Caco-2 (cell line): ENCODE measurements around the gene GIPC2. TPM values are rescaled to one million over a fixed set of nuclear protein-coding genes. Genes with fewer than 3 reads are reported as not detected.

ENCODE experiments used
- BruUV-seq: library from RNA; stranded (reverse); fragments of 400-500 nt; replicated peaks from 2 replicates; lab custom pipeline; 2021; lab: Mats Ljungman, UMichigan
- CTCF ChIA-PET: fragments of 300-600 bp; sonication (Branson Sonifier 250); formaldehyde crosslinking; loops from one replicate; lab custom pipeline; 2022; ENCODE audit warnings: antibody characterized with exemption; lab: Charles Lee
- POLR2A ChIA-PET: fragments of 300-600 bp; sonication (Branson Sonifier 250); formaldehyde crosslinking; loops from one replicate; lab custom pipeline; 2022; ENCODE audit warnings: antibody characterized with exemption; lab: Charles Lee
- DNase-seq, 2 experiments: peaks; one replicate each; pipeline versions ENCODE4 v3.0.0 to v3.0.0-alpha.2; 2020 to 2022
- H3K27me3 ChIP-seq: replicated peaks from 2 replicates; pipeline ENCODE4 v1.6.0; 2011; ENCODE audit warnings: low read length; ENCODE audit not compliant: control insufficient read depth, insufficient read depth
- H3K36me3 ChIP-seq: 2 replicates; pipeline ENCODE4 v1.5.1; 2011; ENCODE audit warnings: low read length; ENCODE audit not compliant: control insufficient read depth, insufficient read depth
- H3K4me1 ChIP-seq: fragments of 250-450 bp; sonication (Bioruptor Pico); 2 replicates; pipeline ENCODE4 v1.5.1; 2020; ENCODE audit warnings: mild to moderate bottlenecking
- H3K4me3 ChIP-seq: 2 replicates; pipeline ENCODE4 v1.5.1; 2011; ENCODE audit warnings: low read depth, mild to moderate bottlenecking, control low read depth, low read length
- H3K9me3 ChIP-seq: fragments of 250-450 bp; sonication (Bioruptor Pico); 2 replicates; pipeline ENCODE4 v1.5.1; 2020; ENCODE audit warnings: mild to moderate bottlenecking, moderate library complexity
- H3K27ac Mint-ChIP-seq: one replicate; pipeline ENCODE4 v1.8.0; 2022; ENCODE audit warnings: mixed read lengths; ENCODE audit not compliant: unreplicated experiment
- H3K27me3 Mint-ChIP-seq: one replicate; pipeline ENCODE4 v1.8.0; 2022; ENCODE audit warnings: mixed read lengths; ENCODE audit not compliant: insufficient read depth, unreplicated experiment
- H3K36me3 Mint-ChIP-seq: one replicate; pipeline ENCODE4 v1.8.0; 2022; ENCODE audit warnings: mild to moderate bottlenecking, mixed read lengths; ENCODE audit not compliant: insufficient read depth, unreplicated experiment
- H3K4me1 Mint-ChIP-seq: one replicate; pipeline ENCODE4 v1.8.0; 2022; ENCODE audit warnings: low read depth, mixed read lengths; ENCODE audit not compliant: unreplicated experiment
- H3K4me3 Mint-ChIP-seq: one replicate; pipeline ENCODE4 v1.8.0; 2022; ENCODE audit warnings: mild to moderate bottlenecking, moderate library complexity, mixed read lengths; ENCODE audit not compliant: unreplicated experiment
- H3K9me3 Mint-ChIP-seq: one replicate; pipeline ENCODE4 v1.8.0; 2022; ENCODE audit warnings: mixed read lengths; ENCODE audit not compliant: unreplicated experiment
- CTCF ChIP-seq, 2 experiments: fragments of 200-600 bp in 1 of 2; IDR thresholded peaks; 1 replicate in 1 of 2; 2 replicates in 1 of 2; pipeline versions ENCODE4 v1.5.1 to v1.8.0; 2011 to 2022; ENCODE audit warnings: antibody characterized with exemption in 1 of 2, control low read depth in 1 of 2, inconsistent platforms in 1 of 2, low read depth in 1 of 2, low read length in 1 of 2, mild to moderate bottlenecking in 1 of 2, moderate library complexity in 1 of 2; ENCODE audit not compliant: insufficient read depth in 1 of 2, severe bottlenecking in 1 of 2, unreplicated experiment in 1 of 2
- intact Hi-C: fragments of 100-400 bp; cut with micrococcal nuclease; formaldehyde crosslinking; loops from one replicate; pipeline ENCODE4 v1.10.0; 2022; ENCODE audit not compliant: unreplicated experiment
- total RNA-seq: library from RNA; stranded (reverse); gene quantifications from 2 replicates; pipeline ENCODE4 v1.2.3, GENCODE V29; 2022

Gene GIPC2
- total RNA-seq, 1 experiment from 2014 or later = 4.4 TPM

- TF ChIP-seq CTCF (IDR thresholded peaks at IDR 0.05; ENCODE audit: insufficient read depth in 1 of 2, low read depth in 1 of 2, low read length in 1 of 2, severe bottlenecking in 1 of 2, unreplicated experiment in 1 of 2) = no peak
- ChIA-PET POLR2A (no interaction called here), CTCF (no interaction called here)
- H3K4me1 ChIP-seq = no peaks in the 10 kb centered on the region
- intact Hi-C loops = no loop called here
- Mint-ChIP-seq H3K27ac (no peak overlapping the region), H3K36me3 (no peaks in the 10 kb centered on the region), H3K27me3 (peaks cover 2% of the 10 kb centered on the region), H3K4me3 (no peak overlapping the region), H3K9me3 (no peaks in the 10 kb centered on the region), H3K4me1 (no peaks in the 10 kb centered on the region)
- no peaks in the 10 kb centered on the region for H3K9me3 ChIP-seq
- no peaks in the 10 kb centered on the region for H3K27me3 ChIP-seq
- no peak overlapping the region for H3K4me3 ChIP-seq
- no peak for DNase-seq
- BruUV-seq = no TSS peak
- no peaks in the 10 kb centered on the region for H3K36me3 ChIP-seq
These were observed 25.0 kb downstream of the GIPC2 start for GRCh38 chr1:78070758-78071157.

DNA sequence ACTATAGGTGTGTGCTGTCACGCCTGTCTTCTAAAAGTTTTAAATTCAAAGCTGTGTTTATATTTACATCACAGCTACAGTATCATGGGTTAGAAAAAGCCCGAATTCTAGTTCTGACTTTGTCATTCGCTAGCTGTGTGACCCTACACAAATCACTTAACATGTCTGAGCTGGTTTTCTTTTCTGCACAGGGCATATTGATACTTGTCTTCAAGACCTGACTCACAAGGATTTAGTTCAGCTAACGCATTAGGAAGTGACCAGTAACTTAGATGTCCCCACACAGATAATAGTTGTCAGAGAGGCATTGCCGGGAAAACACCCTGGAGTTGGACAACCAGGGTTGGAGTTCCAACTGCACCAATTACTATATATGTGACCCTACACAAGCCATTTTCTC lies 25.9 kb downstream of the GIPC2 start:
- Mint-ChIP-seq H3K27me3 (peaks cover 2% of the 10 kb centered on the region), H3K4me1 (no peaks in the 10 kb centered on the region), H3K27ac (no peak overlapping the region), H3K9me3 (no peaks in the 10 kb centered on the region), H3K4me3 (no peak overlapping the region), H3K36me3 (no peaks in the 10 kb centered on the region)
- CTCF ChIA-PET = no interaction called here
- Histone ChIP-seq H3K27me3 (no peaks in the 10 kb centered on the region), H3K4me3 (no peak overlapping the region), H3K36me3 (no peaks in the 10 kb centered on the region), H3K4me1 (no peaks in the 10 kb centered on the region), H3K9me3 (no peaks in the 10 kb centered on the region)
- no TSS peak for BruUV-seq
- DNase-seq = no peak
- intact Hi-C loops = no loop called here
- TF ChIP-seq CTCF (IDR thresholded peaks at IDR 0.05; ENCODE audit: insufficient read depth in 1 of 2, low read depth in 1 of 2, low read length in 1 of 2, severe bottlenecking in 1 of 2, unreplicated experiment in 1 of 2) = no peak
- POLR2A ChIA-PET = no interaction called here

- H3K27me3 Mint-ChIP-seq = peaks cover 2% of the 10 kb centered on the region
- H3K27ac Mint-ChIP-seq = no peak overlapping the region
- no peak for TF ChIP-seq CTCF (IDR thresholded peaks at IDR 0.05; ENCODE audit: insufficient read depth in 1 of 2, low read depth in 1 of 2, low read length in 1 of 2, severe bottlenecking in 1 of 2, unreplicated experiment in 1 of 2)
- intact Hi-C loops = no loop called here
- no peaks in the 10 kb centered on the region for H3K4me1 Mint-ChIP-seq
- H3K36me3 Mint-ChIP-seq = no peaks in the 10 kb centered on the region
- Histone ChIP-seq H3K9me3 (no peaks in the 10 kb centered on the region), H3K36me3 (no peaks in the 10 kb centered on the region), H3K4me3 (no peak overlapping the region), H3K27me3 (no peaks in the 10 kb centered on the region), H3K4me1 (no peaks in the 10 kb centered on the region)
- DNase-seq = no peak
- ChIA-PET CTCF (no interaction called here), POLR2A (no interaction called here)
- no peak overlapping the region for H3K4me3 Mint-ChIP-seq
- no TSS peak for BruUV-seq
- no peaks in the 10 kb centered on the region for H3K9me3 Mint-ChIP-seq
These were observed 26.4 kb downstream of the GIPC2 start for GRCh38 chr1:78072216-78072615.
